ENCODE results near the gene LMNTD1. TPM values are rescaled to one million over a fixed set of nuclear protein-coding genes. Genes with fewer than 3 reads are reported as not detected.

The LMNTD1 gene
- total and polyA plus RNA-seq, 9 of the 15 experiments (the other 6 are each of a cell fraction or from before 2014, with no cell fraction given) = not detected

DNA sequence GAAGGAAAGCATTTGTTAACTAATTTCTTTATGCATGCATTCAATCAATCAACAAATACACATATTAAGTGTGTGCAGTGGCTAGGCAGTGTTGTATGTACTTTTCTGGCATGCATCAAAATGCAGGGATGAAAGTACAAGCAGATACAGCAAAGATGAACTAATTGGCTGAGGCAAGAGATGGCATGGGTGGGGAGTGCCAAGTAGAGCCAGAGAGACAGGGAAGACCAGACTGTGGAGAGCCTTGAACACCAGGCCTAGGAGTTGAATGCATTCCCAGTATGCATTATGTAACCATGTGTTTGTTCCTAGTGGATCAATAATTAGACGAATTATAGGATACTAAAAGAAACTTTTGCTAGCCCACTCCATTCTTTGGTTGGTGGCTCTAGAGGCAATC lies 17.3 kb upstream of the LMNTD1 start:
- no peaks in the 10 kb centered on the region for H3K9me1 ChIP-seq (ENCODE audit: control insufficient read depth, insufficient read depth, low read length)
- intact Hi-C loops (cut with micrococcal nuclease) = no loop called here
- ChIA-PET CTCF (ENCODE audit: low intra/inter-chr PET ratio) (interaction anchor here (0.7 kb wide), 1 partner anchor 170 kb away, joined by 5 read pairs; no protein-coding TSS in a partner anchor), POLR2A (no interaction called here)
- H3K36me3 ChIP-seq (ENCODE audit: control insufficient read depth, insufficient read depth, low read length) = no peaks in the 10 kb centered on the region
- no peak overlapping the region for H2AFZ ChIP-seq (ENCODE audit: low read depth, low read length)
- no peaks in the 10 kb centered on the region for H4K20me1 ChIP-seq (replicated peaks; ENCODE audit: control insufficient read depth, insufficient read depth, low read length)
- no peak for TF ChIP-seq SMARCE1 (IDR thresholded peaks at IDR 0.05)
- TF ChIP-seq MCM2 (IDR thresholded peaks at IDR 0.05; ENCODE audit: low read depth) = no peak
- no peak for TF ChIP-seq PATZ1 (CRISPR knock-in tag; IDR thresholded peaks at IDR 0.05; ENCODE audit: borderline replicate concordance)
- no peak for TF ChIP-seq RBBP5 (IDR thresholded peaks at IDR 0.05; ENCODE audit: borderline replicate concordance, insufficient read depth, low read length, poor library complexity, severe bottlenecking)
- TF ChIP-seq ZNF699 (CRISPR knock-in tag; IDR thresholded peaks at IDR 0.05; ENCODE audit: insufficient replicate concordance) = no peak
- no peak for TF ChIP-seq ZNF347 (CRISPR knock-in tag; IDR thresholded peaks at IDR 0.05; ENCODE audit: low read depth)
- TF ChIP-seq ZNF589 (CRISPR knock-in tag; IDR thresholded peaks at IDR 0.05; ENCODE audit: low read depth) = no peak
- no peak for TF ChIP-seq NR0B1 (IDR thresholded peaks at IDR 0.05; ENCODE audit: partially characterized antibody)
- TF ChIP-seq POU5F1 (IDR thresholded peaks at IDR 0.05; ENCODE audit: borderline replicate concordance, low read depth, low read length, partially characterized antibody) = no peak
- no peaks in the 10 kb centered on the region for H3K79me2 ChIP-seq (ENCODE audit: control insufficient read depth, insufficient read depth, low read length)
- no peak overlapping the region for H3K9ac ChIP-seq (ENCODE audit: insufficient read depth in 1 of 2, low read depth in 2 of 2, low read length in 2 of 2)
- in situ Hi-C loops (cut with MboI) = no loop called here
- no peaks in the 10 kb centered on the region for H3K4me1 ChIP-seq (replicated peaks in 1 of 2; ENCODE audit: control insufficient read depth in 2 of 2, insufficient read depth in 2 of 2, low read length in 2 of 2)
- ATAC-seq (no peak), FAIRE-seq (no peak), DNase-seq (ENCODE audit: extremely low read depth in 1 of 4, low spot score in 3 of 4) (no peak)
- no peaks in the 10 kb centered on the region for H3K9me3 ChIP-seq (replicated peaks; ENCODE audit: control insufficient read depth, insufficient read depth, low read depth, low read length)
- no peaks in the 10 kb centered on the region for H3K27me3 ChIP-seq (ENCODE audit: control insufficient read depth in 2 of 2, insufficient read depth in 2 of 2, low read length in 2 of 2)
- no peak overlapping the region for H3K27ac ChIP-seq (ENCODE audit: extremely low read depth, low read depth, low read length)
- 0% methylated on average over 1 of the region's 1 CpG for WGBS (ENCODE audit: insufficient coverage, low coverage, missing lambda C conversion rate)
- BruUV-seq (replicated peaks) = no TSS peak
- H3K4me3 ChIP-seq = no peak overlapping the region
- no peak overlapping the region for H3K4me2 ChIP-seq (ENCODE audit: insufficient read depth, low read length)

Data from K562 (cell line).